Measurements from ENCODE around the gene TADA3. TPM values are rescaled to one million over a fixed set of nuclear protein-coding genes. Genes with fewer than 3 reads are reported as not detected.
A peak's percentile ranks its signal among the peaks of the same experiment; 100 is the strongest.

TADA3 gene
- total and polyA plus RNA-seq, 3 donors from 2014 or later = 94.6 to 123 (median 123) TPM

DNA sequence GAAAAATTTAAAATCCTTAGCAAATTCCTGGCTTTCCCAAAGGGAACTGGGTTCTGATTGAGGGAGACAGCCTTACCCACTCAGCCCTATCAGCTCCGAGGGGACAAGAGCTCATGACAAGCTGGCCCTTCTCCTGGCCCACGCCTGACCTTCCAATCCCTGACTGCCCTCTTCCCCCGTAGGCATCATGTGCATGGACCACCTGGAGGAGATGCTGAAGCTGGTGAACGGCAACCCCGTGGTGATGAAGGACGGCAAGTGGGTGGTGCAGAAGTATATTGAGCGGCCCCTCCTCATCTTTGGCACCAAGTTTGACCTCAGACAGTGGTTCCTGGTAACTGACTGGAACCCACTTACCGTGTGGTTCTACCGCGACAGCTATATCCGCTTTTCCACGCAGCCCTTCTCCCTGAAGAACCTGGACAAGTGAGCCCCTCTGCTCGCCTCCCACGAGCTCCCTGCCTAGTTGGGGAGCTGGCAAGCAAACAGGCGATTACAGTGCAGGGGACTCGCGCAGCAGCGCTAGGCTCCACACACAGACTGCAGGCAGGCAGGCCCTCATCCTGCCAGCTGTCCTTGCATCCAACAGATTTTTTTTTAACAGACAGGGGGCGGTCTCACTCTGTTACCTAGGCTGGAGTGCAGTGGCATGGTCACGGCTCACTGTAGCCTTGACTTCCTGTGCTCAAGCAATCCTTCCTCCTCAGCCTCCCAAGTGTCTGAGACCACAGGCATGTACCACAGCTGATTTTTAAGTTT lies 34.7 kb upstream of the TADA3 start:
- intact Hi-C loops (cut with DNase I; ENCODE audit: low total_unique reads) = no loop called here
- Histone ChIP-seq H3K27ac (no peak overlapping the region), H3K4me3 (no peak overlapping the region), H3K36me3 (ENCODE audit: low read depth, missing control alignments) (no peaks in the 10 kb centered on the region), H3K4me1 (no peaks in the 10 kb centered on the region), H3K27me3 (no peaks in the 10 kb centered on the region), H3K9me3 (no peaks in the 10 kb centered on the region)
- WGBS, 2 donors = 79 to 88% methylated on average over 20 of the region's 20 CpGs
- TF ChIP-seq, protein P1, sequence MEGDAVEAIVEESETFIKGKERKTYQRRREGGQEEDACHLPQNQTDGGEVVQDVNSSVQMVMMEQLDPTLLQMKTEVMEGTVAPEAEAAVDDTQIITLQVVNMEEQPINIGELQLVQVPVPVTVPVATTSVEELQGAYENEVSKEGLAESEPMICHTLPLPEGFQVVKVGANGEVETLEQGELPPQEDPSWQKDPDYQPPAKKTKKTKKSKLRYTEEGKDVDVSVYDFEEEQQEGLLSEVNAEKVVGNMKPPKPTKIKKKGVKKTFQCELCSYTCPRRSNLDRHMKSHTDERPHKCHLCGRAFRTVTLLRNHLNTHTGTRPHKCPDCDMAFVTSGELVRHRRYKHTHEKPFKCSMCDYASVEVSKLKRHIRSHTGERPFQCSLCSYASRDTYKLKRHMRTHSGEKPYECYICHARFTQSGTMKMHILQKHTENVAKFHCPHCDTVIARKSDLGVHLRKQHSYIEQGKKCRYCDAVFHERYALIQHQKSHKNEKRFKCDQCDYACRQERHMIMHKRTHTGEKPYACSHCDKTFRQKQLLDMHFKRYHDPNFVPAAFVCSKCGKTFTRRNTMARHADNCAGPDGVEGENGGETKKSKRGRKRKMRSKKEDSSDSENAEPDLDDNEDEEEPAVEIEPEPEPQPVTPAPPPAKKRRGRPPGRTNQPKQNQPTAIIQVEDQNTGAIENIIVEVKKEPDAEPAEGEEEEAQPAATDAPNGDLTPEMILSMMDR (IDR thresholded peaks at IDR 0.05) = no peak
- no peak for TF ChIP-seq POLR2A (IDR thresholded peaks at IDR 0.05)
- DNase-seq = no peak

DNA sequence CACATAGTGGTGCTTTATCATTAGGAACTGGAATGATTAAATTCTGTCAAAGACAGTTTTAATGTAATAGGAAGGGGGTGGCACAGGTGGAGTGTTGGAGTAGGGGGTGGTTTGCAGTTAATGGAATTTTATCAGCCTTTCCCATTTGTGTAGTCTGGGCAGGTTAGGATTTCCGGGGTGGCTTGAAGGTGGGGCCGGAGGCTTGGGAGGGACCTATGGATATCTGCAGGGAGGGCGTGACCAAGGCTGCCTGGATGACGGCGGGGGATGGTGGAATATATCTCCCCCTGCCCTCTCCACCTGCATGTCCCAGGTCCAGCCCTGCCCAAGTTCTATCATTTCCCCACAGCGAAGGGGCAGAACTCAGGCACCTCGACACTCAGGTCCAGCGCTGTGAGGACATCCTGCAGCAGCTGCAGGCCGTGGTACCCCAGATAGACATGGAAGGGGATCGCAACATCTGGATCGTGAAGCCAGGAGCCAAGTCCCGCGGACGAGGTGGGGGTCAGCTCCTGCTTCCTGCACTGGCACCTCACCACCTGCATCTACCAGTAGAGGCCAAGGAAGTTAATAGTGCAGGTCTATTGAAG lies 33.3 kb upstream of the TADA3 start:
- Histone ChIP-seq H3K27ac (no peak overlapping the region), H3K27me3 (no peaks in the 10 kb centered on the region), H3K9me3 (no peaks in the 10 kb centered on the region), H3K36me3 (ENCODE audit: low read depth, missing control alignments) (no peaks in the 10 kb centered on the region), H3K4me1 (no peaks in the 10 kb centered on the region), H3K4me3 (no peak overlapping the region)
- TF ChIP-seq POLR2A (IDR thresholded peaks at IDR 0.05) = no peak
- TF ChIP-seq, protein P1 (IDR thresholded peaks at IDR 0.05) = no peak
- WGBS, 2 donors = 80 to 82% methylated on average over 14 of the region's 14 CpGs
- intact Hi-C loops (cut with DNase I; ENCODE audit: low total_unique reads) = no loop called here
- DNase-seq = no peak

DNA sequence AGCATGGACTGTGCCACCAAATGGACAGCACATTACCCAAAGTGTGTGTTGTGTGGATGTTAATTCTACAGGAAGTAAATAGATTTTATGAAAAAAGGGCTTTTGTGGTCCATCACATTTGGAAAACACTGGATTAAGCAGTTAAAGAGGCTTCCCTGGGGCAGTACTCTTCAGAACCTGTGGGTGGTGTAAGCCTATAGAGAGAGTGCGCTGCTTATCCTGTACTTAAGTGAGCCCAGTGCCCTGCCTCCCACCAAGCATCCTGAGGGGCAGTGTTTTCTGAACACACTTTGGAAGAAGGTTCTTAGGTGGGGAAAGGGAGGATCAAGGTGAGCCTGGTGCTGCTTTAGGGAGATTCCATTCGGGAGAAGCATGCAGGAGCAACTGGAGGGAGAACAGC lies 28.7 kb upstream of the TADA3 start:
- H3K4me3 ChIP-seq = no peak overlapping the region
- no peaks in the 10 kb centered on the region for H3K27me3 ChIP-seq
- H3K9me3 ChIP-seq = no peaks in the 10 kb centered on the region
- no peak for DNase-seq
- intact Hi-C loops (cut with DNase I; ENCODE audit: low total_unique reads) = no loop called here
- TF ChIP-seq POLR2A (IDR thresholded peaks at IDR 0.05) = no peak
- TF ChIP-seq, protein P1 (IDR thresholded peaks at IDR 0.05) = peak in 1 of 3 experiments; percentile 31
- H3K36me3 ChIP-seq (ENCODE audit: low read depth, missing control alignments) = no peaks in the 10 kb centered on the region
- 74 to 83% methylated on average over 2 of the region's 2 CpGs for WGBS, 2 donors
- no peak overlapping the region for H3K27ac ChIP-seq
- no peaks in the 10 kb centered on the region for H3K4me1 ChIP-seq

DNA sequence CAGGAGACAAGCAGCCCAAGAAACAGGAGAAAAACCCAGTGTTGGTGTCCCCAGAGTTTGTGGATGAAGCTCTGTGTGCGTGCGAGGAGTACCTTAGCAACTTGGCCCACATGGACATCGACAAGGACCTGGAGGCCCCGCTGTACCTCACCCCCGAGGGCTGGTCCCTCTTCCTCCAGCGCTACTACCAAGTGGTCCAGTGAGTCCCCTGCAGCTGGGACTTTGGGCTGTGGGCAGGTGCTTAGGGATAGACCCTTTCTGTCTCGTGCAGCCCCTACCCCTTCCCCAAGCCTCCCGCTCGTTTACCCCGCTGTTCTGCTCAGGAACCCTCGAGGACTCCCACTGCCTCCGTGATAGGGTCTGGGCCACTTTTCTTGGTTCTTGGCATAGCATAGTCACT lies 28.3 kb upstream of the TADA3 start:
- H3K9me3 ChIP-seq = no peaks in the 10 kb centered on the region
- intact Hi-C loops (cut with DNase I; ENCODE audit: low total_unique reads) = no loop called here
- TF ChIP-seq, protein P1 (IDR thresholded peaks at IDR 0.05) = no peak
- no peak for TF ChIP-seq POLR2A (IDR thresholded peaks at IDR 0.05)
- no peaks in the 10 kb centered on the region for H3K36me3 ChIP-seq (ENCODE audit: low read depth, missing control alignments)
- no peak overlapping the region for H3K4me3 ChIP-seq
- no peaks in the 10 kb centered on the region for H3K27me3 ChIP-seq
- WGBS, 2 donors = 85 to 91% methylated on average over 12 of the region's 12 CpGs
- no peak overlapping the region for H3K27ac ChIP-seq
- DNase-seq = no peak
- H3K4me1 ChIP-seq = no peaks in the 10 kb centered on the region
